ENCODE measurements around the gene GHR.

DNA sequence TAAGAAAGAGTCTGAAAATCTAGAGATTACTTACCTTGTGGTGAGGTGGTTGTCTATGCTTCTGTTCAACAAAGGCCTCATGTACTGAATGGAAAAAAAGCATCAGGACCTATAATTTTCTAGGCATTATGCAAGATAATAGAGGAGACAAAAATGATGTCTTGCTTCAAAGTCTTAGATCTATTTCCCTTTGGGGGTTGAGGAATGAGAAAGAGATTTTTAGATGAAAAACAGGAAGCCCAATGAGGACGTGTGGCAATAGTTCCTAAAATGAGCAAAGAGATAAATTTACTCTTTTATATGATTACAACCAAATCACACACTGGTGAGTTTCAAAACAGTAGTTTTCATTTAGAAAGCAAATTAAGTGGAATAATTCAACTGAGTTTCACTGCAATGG lies 99.5 kb downstream of the GHR start:
- TF ChIP-seq ZNF843 (tag by site-specific recombination; IDR thresholded peaks at IDR 0.05) (no peak), TSHZ1 (tag by site-specific recombination; IDR thresholded peaks at IDR 0.05; ENCODE audit: borderline replicate concordance) (no peak)
- TF ChIP-seq, protein P1, sequence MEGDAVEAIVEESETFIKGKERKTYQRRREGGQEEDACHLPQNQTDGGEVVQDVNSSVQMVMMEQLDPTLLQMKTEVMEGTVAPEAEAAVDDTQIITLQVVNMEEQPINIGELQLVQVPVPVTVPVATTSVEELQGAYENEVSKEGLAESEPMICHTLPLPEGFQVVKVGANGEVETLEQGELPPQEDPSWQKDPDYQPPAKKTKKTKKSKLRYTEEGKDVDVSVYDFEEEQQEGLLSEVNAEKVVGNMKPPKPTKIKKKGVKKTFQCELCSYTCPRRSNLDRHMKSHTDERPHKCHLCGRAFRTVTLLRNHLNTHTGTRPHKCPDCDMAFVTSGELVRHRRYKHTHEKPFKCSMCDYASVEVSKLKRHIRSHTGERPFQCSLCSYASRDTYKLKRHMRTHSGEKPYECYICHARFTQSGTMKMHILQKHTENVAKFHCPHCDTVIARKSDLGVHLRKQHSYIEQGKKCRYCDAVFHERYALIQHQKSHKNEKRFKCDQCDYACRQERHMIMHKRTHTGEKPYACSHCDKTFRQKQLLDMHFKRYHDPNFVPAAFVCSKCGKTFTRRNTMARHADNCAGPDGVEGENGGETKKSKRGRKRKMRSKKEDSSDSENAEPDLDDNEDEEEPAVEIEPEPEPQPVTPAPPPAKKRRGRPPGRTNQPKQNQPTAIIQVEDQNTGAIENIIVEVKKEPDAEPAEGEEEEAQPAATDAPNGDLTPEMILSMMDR (tag by site-specific recombination; IDR thresholded peaks at IDR 0.05): no peak
